PC-3 (cell line): Measurements from ENCODE around the gene MAMDC2.

Experiments used
- EZH2phosphoT487 ChIP-seq: fragments of 300-600 bp; sonication (generic); IDR thresholded peaks from 2 replicates; pipeline ENCODE4 v1.6.1; 2018; ENCODE audit warnings: mild to moderate bottlenecking, antibody characterized with exemption, low read length, borderline replicate concordance
- TF ChIP-seq, protein P1 (sequence below): fragments of 300-600 bp; sonication (generic); conservative IDR thresholded peaks from 2 replicates; pipeline ENCODE4 v1.5.1; 2017; ENCODE audit warnings: antibody characterized with exemption, low read depth, mild to moderate bottlenecking, low read length

DNA sequence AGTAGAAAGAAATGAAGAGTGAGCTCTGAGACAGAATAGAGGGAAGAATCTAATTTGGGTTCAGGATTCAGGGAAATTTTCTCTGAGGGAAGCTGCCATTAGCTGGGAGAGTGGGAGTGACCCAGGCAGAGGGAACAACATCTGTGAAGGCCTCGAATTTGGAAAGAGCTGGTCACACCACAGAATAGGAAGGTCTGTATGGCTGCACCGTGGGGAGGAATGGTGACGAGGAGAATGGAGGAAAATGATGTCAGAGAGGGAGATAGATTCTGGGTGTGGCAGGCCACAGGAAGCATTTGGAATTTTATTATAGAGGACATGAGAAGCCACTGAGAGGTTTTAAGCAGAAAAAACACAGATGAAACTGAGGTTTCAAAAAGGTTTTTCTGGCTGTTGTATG, 98.5 kb downstream of the MAMDC2 start:
- no peak for TF ChIP-seq EZH2phosphoT487
- TF ChIP-seq, protein P1, sequence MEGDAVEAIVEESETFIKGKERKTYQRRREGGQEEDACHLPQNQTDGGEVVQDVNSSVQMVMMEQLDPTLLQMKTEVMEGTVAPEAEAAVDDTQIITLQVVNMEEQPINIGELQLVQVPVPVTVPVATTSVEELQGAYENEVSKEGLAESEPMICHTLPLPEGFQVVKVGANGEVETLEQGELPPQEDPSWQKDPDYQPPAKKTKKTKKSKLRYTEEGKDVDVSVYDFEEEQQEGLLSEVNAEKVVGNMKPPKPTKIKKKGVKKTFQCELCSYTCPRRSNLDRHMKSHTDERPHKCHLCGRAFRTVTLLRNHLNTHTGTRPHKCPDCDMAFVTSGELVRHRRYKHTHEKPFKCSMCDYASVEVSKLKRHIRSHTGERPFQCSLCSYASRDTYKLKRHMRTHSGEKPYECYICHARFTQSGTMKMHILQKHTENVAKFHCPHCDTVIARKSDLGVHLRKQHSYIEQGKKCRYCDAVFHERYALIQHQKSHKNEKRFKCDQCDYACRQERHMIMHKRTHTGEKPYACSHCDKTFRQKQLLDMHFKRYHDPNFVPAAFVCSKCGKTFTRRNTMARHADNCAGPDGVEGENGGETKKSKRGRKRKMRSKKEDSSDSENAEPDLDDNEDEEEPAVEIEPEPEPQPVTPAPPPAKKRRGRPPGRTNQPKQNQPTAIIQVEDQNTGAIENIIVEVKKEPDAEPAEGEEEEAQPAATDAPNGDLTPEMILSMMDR: no peak
